ENCODE results near the gene APH1B.

GRCh38 chr15:63231206-63231605 is 46.2 kb upstream of the APH1B start:
- no peak for TF ChIP-seq PKNOX1 (IDR thresholded peaks at IDR 0.05)
- no peak for TF ChIP-seq CTBP1 (IDR thresholded peaks at IDR 0.05; ENCODE audit: borderline replicate concordance)
- no peak for TF ChIP-seq NFRKB (IDR thresholded peaks at IDR 0.05)
- TF ChIP-seq ELF4 (IDR thresholded peaks at IDR 0.05) = no peak
- TF ChIP-seq ARNT (IDR thresholded peaks at IDR 0.05) = no peak
- no peak for TF ChIP-seq BHLHE40 (IDR thresholded peaks at IDR 0.05; ENCODE audit: borderline replicate concordance)
- TF ChIP-seq SUZ12 (IDR thresholded peaks at IDR 0.05) = no peak
- TF ChIP-seq SP1 (IDR thresholded peaks at IDR 0.05) = no peak
- TF ChIP-seq FOXM1 (IDR thresholded peaks at IDR 0.05; ENCODE audit: borderline replicate concordance) = no peak

Data from HEK293T (cell line).